Left lobe of liver (tissue), 2 donors: Measurements from ENCODE around the gene THUMPD3. TPM values are rescaled to one million over a fixed set of nuclear protein-coding genes. Genes with fewer than 3 reads are reported as not detected.

ENCODE experiments used
- ATAC-seq: fragments of 200-7000 bp; cut with Tn5 transposase; one replicate; pipeline ENCODE4 v1.9.1; 2020; ENCODE audit warnings: mild to moderate bottlenecking, moderate library complexity
- DNase-seq: peaks from one replicate; pipeline ENCODE4 v3.0.0-alpha.2; 2020; ENCODE audit warnings: low spot score
- total RNA-seq: library from RNA; stranded (reverse); gene quantifications from one replicate; pipeline ENCODE4 v1.2.1, GENCODE V29; 2021
- donor health status: DM: no; HTN: no; CAD: no; lungs with moderate emphysema.
- donor health status: DM: no; HTN: yes; CAD: no.

THUMPD3 gene, protein sequence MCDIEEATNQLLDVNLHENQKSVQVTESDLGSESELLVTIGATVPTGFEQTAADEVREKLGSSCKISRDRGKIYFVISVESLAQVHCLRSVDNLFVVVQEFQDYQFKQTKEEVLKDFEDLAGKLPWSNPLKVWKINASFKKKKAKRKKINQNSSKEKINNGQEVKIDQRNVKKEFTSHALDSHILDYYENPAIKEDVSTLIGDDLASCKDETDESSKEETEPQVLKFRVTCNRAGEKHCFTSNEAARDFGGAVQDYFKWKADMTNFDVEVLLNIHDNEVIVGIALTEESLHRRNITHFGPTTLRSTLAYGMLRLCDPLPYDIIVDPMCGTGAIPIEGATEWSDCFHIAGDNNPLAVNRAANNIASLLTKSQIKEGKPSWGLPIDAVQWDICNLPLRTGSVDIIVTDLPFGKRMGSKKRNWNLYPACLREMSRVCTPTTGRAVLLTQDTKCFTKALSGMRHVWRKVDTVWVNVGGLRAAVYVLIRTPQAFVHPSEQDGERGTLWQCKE
- total RNA-seq, result 19.6 TPM

GRCh38 chr3:9362731-9363530 lies at the start of gene THUMPD3:
Gene THUMPD3 (plus strand): TSS chr3:9363054. CDS start chr3:9365069, 2,015 bp downstream.
- DNase-seq (peak; percentile 93), ATAC-seq (peak; percentile 99)

DNA sequence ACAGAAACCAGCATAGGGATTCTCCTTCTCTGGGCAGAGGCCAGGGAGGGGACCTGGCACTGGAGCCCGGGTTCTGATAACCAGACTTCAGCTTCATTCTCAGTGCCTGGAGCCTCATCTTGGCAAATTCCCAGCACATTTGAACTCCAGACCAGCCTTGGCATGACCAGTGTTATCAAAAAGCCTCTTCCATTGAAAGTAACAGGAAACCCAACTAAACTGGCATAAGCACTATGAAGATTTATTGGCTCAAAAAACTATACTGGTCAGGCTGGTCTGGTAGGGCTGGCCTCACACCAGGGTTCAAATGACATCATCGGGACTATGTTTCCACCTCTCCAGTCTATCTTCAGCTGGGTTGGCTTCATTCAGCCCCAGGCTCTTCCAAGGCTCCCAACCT lies 48.1 kb upstream of the THUMPD3 start:
- DNase-seq (no peak), ATAC-seq (peak; percentile 48)

GRCh38 chr3:9316881-9317361 lies 45.9 kb upstream of the THUMPD3 start:
- ATAC-seq, result peak; percentile 13

GRCh38 chr3:9322780-9323179 lies 40.1 kb upstream of the THUMPD3 start:
- DNase-seq, result no peak
- no peak for ATAC-seq

More at GRCh38 chr3:9316881-9317361, 45.9 kb upstream of the THUMPD3 start:
- no peak for DNase-seq

GRCh38 chr3:9324944-9325343 lies 37.9 kb upstream of the THUMPD3 start:
- DNase-seq, result no peak
- no peak for ATAC-seq

GRCh38 chr3:9327578-9327977 lies 35.3 kb upstream of the THUMPD3 start:
- no peak for ATAC-seq
- DNase-seq, result no peak

DNA sequence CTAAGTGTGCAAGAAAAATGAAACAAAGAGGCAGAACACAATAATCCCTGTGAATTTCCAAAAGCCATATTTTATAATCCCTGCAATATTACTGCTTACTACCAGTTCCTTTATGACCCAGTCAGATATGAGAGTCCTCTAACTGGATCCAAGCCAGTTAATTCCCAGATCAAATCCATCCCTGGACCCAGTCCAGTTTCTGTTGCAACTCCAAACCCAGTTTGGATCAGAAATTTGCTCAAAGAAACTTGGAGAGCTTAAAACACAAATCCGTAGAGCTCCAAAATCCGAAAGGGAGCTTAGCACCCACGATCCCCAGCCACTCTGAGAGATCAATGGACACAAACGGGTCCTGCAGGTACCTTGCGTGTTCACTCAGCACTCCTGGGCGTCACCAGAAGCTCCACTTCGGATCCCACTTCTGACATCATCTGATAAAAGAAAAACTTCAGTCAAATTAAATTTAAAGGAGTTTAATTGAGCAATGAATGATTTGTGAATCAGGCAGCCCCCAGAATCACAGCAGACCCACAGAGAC lies 32.6 kb upstream of the THUMPD3 start:
- DNase-seq, result peak; percentile 74

DNA sequence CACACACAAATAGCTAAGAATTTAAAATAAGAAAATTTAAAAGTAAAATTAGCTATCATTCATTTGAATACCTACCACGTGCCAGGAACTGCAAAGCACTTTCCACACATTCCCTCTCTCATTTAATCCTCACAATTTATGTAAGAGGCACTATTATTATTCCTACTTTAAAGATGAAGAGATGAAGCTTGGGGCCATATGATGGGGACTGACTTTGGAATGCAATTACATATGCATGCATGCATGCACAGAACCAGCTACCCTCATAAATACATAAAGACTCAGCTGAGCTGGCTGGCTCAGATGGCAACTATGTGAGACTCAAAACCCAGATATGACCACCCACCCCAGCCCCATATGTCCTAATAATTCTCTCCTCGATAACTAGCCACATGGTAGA lies 31.7 kb upstream of the THUMPD3 start:
- DNase-seq (no peak), ATAC-seq (no peak)

More for the DNA sequence above, 32.6 kb upstream of the THUMPD3 start:
- peak; percentile 62 for ATAC-seq

DNA sequence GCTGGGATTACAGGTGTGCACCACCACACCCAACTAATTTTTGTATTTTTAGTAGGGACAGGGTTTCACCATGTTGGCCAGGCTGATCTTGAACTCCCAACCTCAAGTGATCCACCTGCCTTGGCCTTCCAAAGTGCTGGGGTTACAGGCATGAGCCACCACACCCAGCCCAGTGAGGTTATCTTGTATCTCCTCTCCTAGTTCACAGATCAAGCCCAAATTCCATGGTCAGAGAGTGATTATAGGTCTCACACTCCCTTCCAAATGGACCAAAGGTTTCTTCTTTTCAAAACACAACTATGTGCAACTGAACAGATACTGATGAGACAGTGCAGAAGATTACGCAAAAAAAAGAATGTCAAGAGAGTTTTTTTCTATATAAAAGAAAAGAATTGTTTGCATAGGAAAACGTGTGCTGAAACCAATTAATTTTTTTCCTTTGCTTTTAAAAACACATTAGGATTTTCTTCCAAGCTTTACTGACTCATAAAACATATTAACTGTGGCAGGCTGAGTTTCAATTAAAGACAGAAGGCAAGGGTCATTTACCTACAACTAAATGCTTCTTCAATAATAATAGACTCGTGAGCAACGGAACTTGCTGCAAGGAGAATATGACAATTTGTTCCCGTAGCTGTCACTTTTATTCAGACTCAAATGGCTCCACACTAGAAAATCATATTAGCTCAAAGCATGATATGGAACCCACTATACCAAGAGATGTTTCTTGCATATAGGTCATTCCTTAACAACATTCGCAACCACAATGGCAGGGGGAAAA lies 30.4 kb upstream of the THUMPD3 start:
- DNase-seq, result peak; percentile 51
- peak; percentile 88 for ATAC-seq

- ATAC-seq, result no peak
- DNase-seq, result no peak
Measured at GRCh38 chr3:9339761-9340471, 22.9 kb upstream of the THUMPD3 start.

DNA sequence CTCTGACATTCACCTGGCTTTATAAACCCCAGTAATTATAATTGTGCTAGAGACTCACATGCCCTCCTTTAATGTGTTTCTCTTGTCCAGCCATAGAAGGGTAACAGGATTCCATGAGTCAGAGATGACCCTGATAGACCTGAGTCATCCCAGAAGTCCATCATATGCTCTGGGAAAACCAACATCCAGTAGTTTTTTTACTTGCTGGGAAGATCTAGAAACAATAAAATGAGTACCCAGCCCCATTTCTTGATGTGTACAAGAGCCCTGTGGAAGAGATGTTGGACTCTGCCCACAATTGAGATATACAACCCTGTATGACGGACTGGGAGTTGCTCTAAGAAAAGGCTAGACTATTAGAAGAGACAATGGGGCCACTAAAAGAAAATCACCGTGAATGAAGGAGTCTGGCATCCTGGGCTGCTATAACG lies 22.4 kb upstream of the THUMPD3 start:
- DNase-seq (no peak), ATAC-seq (no peak)

GRCh38 chr3:9342696-9343095 lies 20.2 kb upstream of the THUMPD3 start:
- ATAC-seq (no peak), DNase-seq (no peak)

- no peak for ATAC-seq
- DNase-seq, result no peak
Measured at GRCh38 chr3:9343115-9343514, 19.7 kb upstream of the THUMPD3 start.

DNA sequence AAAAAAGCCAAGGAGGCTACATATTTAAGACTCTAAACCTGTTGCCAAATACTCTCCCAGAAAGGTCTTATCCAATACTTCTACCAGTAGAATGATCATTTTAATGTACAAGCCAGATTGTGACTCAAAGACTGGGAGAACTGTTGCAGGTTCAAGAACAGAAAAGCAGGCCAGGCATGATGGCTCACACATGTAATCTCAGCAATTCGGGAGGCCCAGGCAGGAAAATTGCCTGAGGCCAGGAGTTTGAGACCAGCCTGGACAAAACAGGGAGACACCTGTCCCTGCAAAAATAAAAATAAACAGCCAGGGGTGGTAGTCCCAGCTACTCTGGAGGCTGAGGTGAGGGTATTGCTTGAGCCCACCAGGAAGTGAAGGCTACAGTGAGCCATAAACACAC lies 17.8 kb upstream of the THUMPD3 start:
- ATAC-seq, result no peak
- DNase-seq, result no peak

DNA sequence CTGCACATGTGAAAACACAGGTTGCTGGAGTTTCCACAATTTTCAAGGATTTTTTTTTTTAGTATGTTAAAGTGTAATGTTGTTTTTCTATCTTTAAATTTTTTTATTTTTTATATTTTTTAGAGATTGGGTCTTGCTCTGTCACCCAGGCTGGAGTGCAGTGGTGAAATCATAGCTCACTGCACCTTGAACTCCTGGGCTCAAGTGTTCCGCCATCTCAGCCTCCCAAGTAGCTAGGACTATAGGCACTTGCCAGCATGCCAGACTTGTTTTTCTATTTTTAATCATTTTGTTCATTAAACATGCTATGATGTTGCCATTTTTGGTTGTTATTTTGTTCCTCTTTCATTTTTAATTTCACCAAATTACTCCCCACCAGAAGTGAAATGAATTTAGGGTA lies 16.7 kb upstream of the THUMPD3 start:
- no peak for ATAC-seq
- DNase-seq, result no peak

GRCh38 chr3:9347081-9347480 lies 15.8 kb upstream of the THUMPD3 start:
- ATAC-seq (no peak), DNase-seq (no peak)

- ATAC-seq, result no peak
Measured at GRCh38 chr3:9347887-9348286, 15.0 kb upstream of the THUMPD3 start.

GRCh38 chr3:9349321-9350117 lies 13.3 kb upstream of the THUMPD3 start:
- ATAC-seq, result peak; percentile 52
- peak; percentile 53 for DNase-seq

More at GRCh38 chr3:9347887-9348286, 15.0 kb upstream of the THUMPD3 start:
- no peak for DNase-seq

- no peak for DNase-seq
Measured at GRCh38 chr3:9351709-9352126, 11.1 kb upstream of the THUMPD3 start.

More at GRCh38 chr3:9351709-9352126, 11.1 kb upstream of the THUMPD3 start:
- no peak for ATAC-seq
